ENCODE results near the gene C17orf78.
"Not testable (repeated sequence)": the region's sequence is repeated elsewhere in the genome, so short reads cannot be mapped to it uniquely, and the experiment has no call there.

The C17orf78 gene

GRCh38 chr17:37388266-37388665, 12.5 kb downstream of the C17orf78 start:
- peak in 1 of 2 donors; percentile 52 for DNase-seq (ENCODE audit: low read depth in 2 of 2)
- H3K4me3 ChIP-seq (replicated peaks in 1 of 2; ENCODE audit: low read depth in 2 of 2, low read length in 2 of 2): no peak overlapping the region
- TF ChIP-seq CTCF (IDR thresholded peaks at IDR 0.05; ENCODE audit: low read depth, low read length): no peak

GRCh38 chr17:37389160-37389559, 13.4 kb downstream of the C17orf78 start:
- H3K4me3 ChIP-seq (replicated peaks in 1 of 2; ENCODE audit: low read depth in 2 of 2, low read length in 2 of 2): no peak overlapping the region
- DNase-seq (ENCODE audit: low read depth in 2 of 2): no peak
- TF ChIP-seq CTCF (IDR thresholded peaks at IDR 0.05; ENCODE audit: low read depth, low read length): no peak

- no peak for TF ChIP-seq CTCF (IDR thresholded peaks at IDR 0.05; ENCODE audit: low read depth, low read length)
- DNase-seq (ENCODE audit: low read depth in 2 of 2): peak in 1 of 2 donors; percentile 26
- H3K4me3 ChIP-seq (replicated peaks in 1 of 2; ENCODE audit: low read depth in 2 of 2, low read length in 2 of 2): no peak overlapping the region
Observed at GRCh38 chr17:37391146-37391545, 15.4 kb downstream of the C17orf78 start.

- H3K4me3 ChIP-seq (replicated peaks in 1 of 2; ENCODE audit: low read depth in 2 of 2, low read length in 2 of 2): no peak overlapping the region
- DNase-seq (ENCODE audit: low read depth in 2 of 2): peak; percentile 88 to 92
- no peak for TF ChIP-seq CTCF (IDR thresholded peaks at IDR 0.05; ENCODE audit: low read depth, low read length)
Observed at GRCh38 chr17:37392024-37392590, 16.3 kb downstream of the C17orf78 start.

- TF ChIP-seq CTCF (IDR thresholded peaks at IDR 0.05; ENCODE audit: low read depth, low read length): no peak
- DNase-seq (ENCODE audit: low read depth in 2 of 2): no peak
- no peak overlapping the region for H3K4me3 ChIP-seq (replicated peaks in 1 of 2; ENCODE audit: low read depth in 2 of 2, low read length in 2 of 2)
Observed at GRCh38 chr17:37393352-37393751, 17.6 kb downstream of the C17orf78 start.

- TF ChIP-seq CTCF (IDR thresholded peaks at IDR 0.05; ENCODE audit: low read depth, low read length): no peak
- H3K4me3 ChIP-seq (replicated peaks in 1 of 2; ENCODE audit: low read depth in 2 of 2, low read length in 2 of 2): no peak overlapping the region
- DNase-seq (ENCODE audit: low read depth in 2 of 2): peak in 1 of 2 donors; percentile 44
Observed at GRCh38 chr17:37399265-37399803, 23.5 kb downstream of the C17orf78 start.

GRCh38 chr17:37400505-37400904, 24.7 kb downstream of the C17orf78 start:
- no peak overlapping the region for H3K4me3 ChIP-seq (replicated peaks in 1 of 2; ENCODE audit: low read depth in 2 of 2, low read length in 2 of 2)
- no peak for DNase-seq (ENCODE audit: low read depth in 2 of 2)
- TF ChIP-seq CTCF (IDR thresholded peaks at IDR 0.05; ENCODE audit: low read depth, low read length): no peak

GRCh38 chr17:37405522-37405921, 29.7 kb downstream of the C17orf78 start:
- DNase-seq (ENCODE audit: low read depth in 2 of 2): not testable (repeated sequence)
- H3K4me3 ChIP-seq (replicated peaks in 1 of 2; ENCODE audit: low read depth in 2 of 2, low read length in 2 of 2): peak overlapping the region; percentile 1 to 87
